Cerebellar cortex (tissue), 1 donor: Measurements from ENCODE around the gene KRT71.
"Not testable (repeated sequence)": the region's sequence is repeated elsewhere in the genome, so short reads cannot be mapped to it uniquely, and the experiment has no call there.

Experiments
- DNase-seq: peaks from one replicate; pipeline ENCODE4 v3.0.0-alpha.2; 2015; ENCODE audit warnings: low spot score

Gene KRT71

GRCh38 chr12:52552681-52553195, at the start of gene KRT71:
KRT71 (minus strand) TSS chr12:52553145; CDS start chr12:52553077, 68 bp downstream.
- DNase-seq = no peak

GRCh38 chr12:52602552-52602951, 49.6 kb upstream of the KRT71 start:
- DNase-seq = no peak

- DNase-seq = no peak
Observed at GRCh38 chr12:52601671-52602070, 48.7 kb upstream of the KRT71 start.

GRCh38 chr12:52600941-52601481, 48.1 kb upstream of the KRT71 start, which contains the start of gene KRT72:
KRT72 (minus strand) TSS chr12:52601463; CDS start chr12:52601452, 11 bp downstream.
- DNase-seq = no peak

- DNase-seq = no peak
Observed at GRCh38 chr12:52600475-52600874, 47.5 kb upstream of the KRT71 start.

GRCh38 chr12:52600071-52600470, 47.1 kb upstream of the KRT71 start:
- DNase-seq = no peak

- DNase-seq = no peak
Observed at GRCh38 chr12:52598966-52599365, 46.0 kb upstream of the KRT71 start.

GRCh38 chr12:52594237-52594636, 41.3 kb upstream of the KRT71 start:
- DNase-seq = not testable (repeated sequence)

GRCh38 chr12:52591521-52591920, 38.6 kb upstream of the KRT71 start:
- no peak for DNase-seq

GRCh38 chr12:52590021-52590420, 37.1 kb upstream of the KRT71 start:
- no peak for DNase-seq

- DNase-seq = no peak
Observed at GRCh38 chr12:52587563-52587962, 34.6 kb upstream of the KRT71 start.

- no peak for DNase-seq
Observed at GRCh38 chr12:52585946-52586345, 33.0 kb upstream of the KRT71 start.

- no peak for DNase-seq
Observed at GRCh38 chr12:52585066-52585465, 32.1 kb upstream of the KRT71 start.

- no peak for DNase-seq
Observed at GRCh38 chr12:52584156-52584682, 31.3 kb upstream of the KRT71 start.

- DNase-seq = peak; percentile 34
Observed at GRCh38 chr12:52582971-52583456, 30.1 kb upstream of the KRT71 start.

- no peak for DNase-seq
Observed at GRCh38 chr12:52582486-52582885, 29.5 kb upstream of the KRT71 start.

- no peak for DNase-seq
Observed at GRCh38 chr12:52581481-52581880, 28.5 kb upstream of the KRT71 start.

GRCh38 chr12:52581066-52581465, 28.1 kb upstream of the KRT71 start:
- DNase-seq = no peak

GRCh38 chr12:52580496-52580895, 27.6 kb upstream of the KRT71 start:
- no peak for DNase-seq

GRCh38 chr12:52579468-52580465, 26.8 kb upstream of the KRT71 start:
- no peak for DNase-seq

GRCh38 chr12:52578469-52578868, 25.5 kb upstream of the KRT71 start:
- no peak for DNase-seq

- DNase-seq = no peak
Observed at GRCh38 chr12:52577316-52577715, 24.4 kb upstream of the KRT71 start.

- DNase-seq = no peak
Observed at GRCh38 chr12:52575948-52576347, 23.0 kb upstream of the KRT71 start.
